ES-I3 (cell line): ENCODE measurements around the gene PLOD1.
"Not testable (repeated sequence)": the region's sequence is repeated elsewhere in the genome, so short reads cannot be mapped to it uniquely, and the experiment has no call there.

Source experiments
- H3K36me3 ChIP-seq: 2 replicates; pipeline ENCODE4 v1.6.1; 2013; ENCODE audit warnings: mild to moderate bottlenecking, low read length, control low read depth, moderate library complexity; ENCODE audit not compliant: insufficient read depth
- H3K4me1 ChIP-seq: 2 replicates; pipeline ENCODE4 v1.6.1; 2013; ENCODE audit warnings: mild to moderate bottlenecking, control low read depth, low read length; ENCODE audit not compliant: insufficient read depth
- H3K9ac ChIP-seq: 2 replicates; pipeline ENCODE4 v1.6.1; 2013; ENCODE audit warnings: low read depth, mild to moderate bottlenecking, low read length, moderate library complexity
- H3K9me3 ChIP-seq: 2 replicates; pipeline ENCODE4 v1.6.1; 2013; ENCODE audit warnings: mild to moderate bottlenecking, low read length, moderate library complexity; ENCODE audit not compliant: control insufficient read depth, insufficient read depth

PLOD1 gene

GRCh38 chr1:11938722-11939526 is 4.4 kb downstream of the PLOD1 start:
- H3K4me1 ChIP-seq = peaks cover 12% of the 10 kb centered on the region; the same call in 1 of the 2 replicates
- H3K9ac ChIP-seq = no peak overlapping the region

GRCh38 chr1:11939794-11940193 is 5.3 kb downstream of the PLOD1 start:
- H3K9ac ChIP-seq, H3K36me3 ChIP-seq, H3K9me3 ChIP-seq: not testable (repeated sequence)
- peaks cover 12% of the 10 kb centered on the region; the same call in 1 of the 2 replicates for H3K4me1 ChIP-seq

More at GRCh38 chr1:11938722-11939526, 4.4 kb downstream of the PLOD1 start:
- no peaks in the 10 kb centered on the region for H3K9me3 ChIP-seq
- H3K36me3 ChIP-seq = peaks cover 4% of the 10 kb centered on the region; the same call in 1 of the 2 replicates

DNA sequence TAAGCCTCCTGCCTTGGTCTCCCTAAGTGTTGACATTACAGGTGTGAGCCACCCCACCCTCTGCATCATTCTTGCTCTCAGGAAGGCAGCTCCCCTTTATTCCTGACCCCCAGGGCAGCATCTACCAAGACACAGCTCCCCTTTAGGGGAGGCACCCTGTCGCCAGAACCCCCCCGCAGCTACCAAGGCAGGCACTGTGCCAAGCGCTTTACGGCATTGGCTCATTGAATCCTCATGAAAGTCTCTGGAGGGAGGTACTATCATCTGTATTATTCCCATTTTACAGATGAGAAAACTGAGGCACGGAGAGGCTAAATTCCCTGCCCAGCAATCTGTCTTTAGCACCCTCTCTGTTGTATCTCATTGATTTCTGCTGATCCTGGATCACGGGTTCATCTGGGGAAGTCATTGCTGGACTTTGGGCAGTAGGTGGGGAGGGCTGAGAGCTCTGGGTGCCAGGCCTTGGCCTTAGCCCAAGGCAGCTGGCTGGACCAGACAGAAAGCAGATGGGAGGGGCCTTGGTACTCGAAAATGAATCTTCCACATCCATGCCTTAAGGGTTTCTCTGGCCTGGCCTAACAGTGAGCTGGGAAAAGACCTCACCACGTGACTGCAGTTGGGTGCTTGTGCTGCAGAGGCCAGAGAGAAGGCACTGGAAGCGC is 5.9 kb downstream of the PLOD1 start:
- Histone ChIP-seq H3K36me3 (peaks cover 4% of the 10 kb centered on the region; the same call in 1 of the 2 replicates), H3K4me1 (peaks cover 9% of the 10 kb centered on the region; the same call in 1 of the 2 replicates), H3K9me3 (no peaks in the 10 kb centered on the region), H3K9ac (no peak overlapping the region)

- peaks cover 9% of the 10 kb centered on the region; the same call in 1 of the 2 replicates for H3K4me1 ChIP-seq
- H3K36me3 ChIP-seq = peaks cover 4% of the 10 kb centered on the region; the same call in 1 of the 2 replicates
- H3K9ac ChIP-seq = no peak overlapping the region
- H3K9me3 ChIP-seq = no peaks in the 10 kb centered on the region
Measured at GRCh38 chr1:11942280-11942679, 7.8 kb downstream of the PLOD1 start.

- Histone ChIP-seq H3K36me3 (peaks cover 4% of the 10 kb centered on the region; the same call in 1 of the 2 replicates), H3K9ac (no peak overlapping the region), H3K4me1 (peaks cover 4% of the 10 kb centered on the region; the same call in 1 of the 2 replicates), H3K9me3 (no peaks in the 10 kb centered on the region)
Measured at GRCh38 chr1:11943619-11944018, 9.1 kb downstream of the PLOD1 start.

- H3K9me3 ChIP-seq = peaks cover 3% of the 10 kb centered on the region; the same call in 1 of the 2 replicates
- H3K36me3 ChIP-seq = peaks cover 4% of the 10 kb centered on the region; the same call in 1 of the 2 replicates
- no peak overlapping the region for H3K9ac ChIP-seq
Measured at GRCh38 chr1:11944358-11944931, 9.9 kb downstream of the PLOD1 start.

GRCh38 chr1:11946647-11947046 is 12.1 kb downstream of the PLOD1 start:
- Histone ChIP-seq H3K36me3 (peaks cover 4% of the 10 kb centered on the region; the same call in 1 of the 2 replicates), H3K9me3 (peaks cover 3% of the 10 kb centered on the region; the same call in 1 of the 2 replicates), H3K9ac (no peak overlapping the region), H3K4me1 (no peaks in the 10 kb centered on the region; the same call in 1 of the 2 replicates)

More at GRCh38 chr1:11944358-11944931, 9.9 kb downstream of the PLOD1 start:
- H3K4me1 ChIP-seq = no peaks in the 10 kb centered on the region; the same call in 1 of the 2 replicates

DNA sequence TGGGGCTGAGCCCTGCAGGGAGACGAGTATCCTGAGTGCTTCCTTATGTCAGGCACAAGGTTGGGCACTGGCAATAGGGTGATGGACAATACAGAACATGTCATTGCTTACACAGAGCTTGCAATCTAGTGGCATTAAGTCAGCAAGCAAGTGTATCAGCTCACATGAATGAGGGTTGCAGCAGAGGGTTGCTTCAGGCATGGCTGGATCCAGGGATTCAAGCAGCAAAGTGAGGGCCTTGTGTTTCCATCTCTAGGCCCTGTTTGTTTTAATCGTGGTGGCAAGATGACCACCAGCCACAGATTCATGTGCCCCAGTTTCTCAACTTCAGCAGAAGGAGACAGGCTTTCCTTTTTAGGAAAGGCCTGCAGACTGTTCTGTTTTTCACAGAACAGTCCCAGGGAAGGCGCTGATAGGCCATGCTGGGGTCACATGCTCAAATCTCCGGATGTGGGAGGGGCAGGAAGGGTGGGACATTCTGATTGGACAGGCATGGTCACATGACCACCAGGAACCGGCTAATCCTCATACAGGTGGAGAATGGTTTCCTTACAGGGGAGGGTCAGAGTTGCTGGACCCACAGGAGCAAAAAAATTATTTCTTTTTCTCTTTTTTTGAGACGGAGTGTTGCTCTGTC is 14.4 kb downstream of the PLOD1 start:
- no peaks in the 10 kb centered on the region for H3K36me3 ChIP-seq
- no peak overlapping the region for H3K9ac ChIP-seq
- peaks cover 3% of the 10 kb centered on the region; the same call in 1 of the 2 replicates for H3K9me3 ChIP-seq

DNA sequence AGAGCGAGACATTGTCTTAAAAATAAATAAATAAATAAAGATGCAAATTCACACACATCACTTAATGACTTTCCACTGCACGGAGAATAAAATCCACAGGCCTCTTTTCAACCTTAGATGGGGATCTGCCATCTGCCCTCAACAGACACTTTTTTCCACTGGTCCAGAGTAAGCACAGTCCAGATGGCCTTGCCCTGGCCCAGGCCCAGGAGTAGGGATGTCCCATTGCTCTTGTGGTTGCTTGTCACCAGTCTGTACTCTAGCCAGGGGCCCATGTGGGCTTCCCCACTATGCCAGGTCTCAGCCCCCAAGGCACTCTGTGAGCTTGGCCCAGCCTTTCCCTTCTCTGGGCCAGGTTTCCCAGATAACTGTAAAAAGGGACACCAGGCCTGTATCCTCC is 17.4 kb downstream of the PLOD1 start:
- Histone ChIP-seq H3K9ac (no peak overlapping the region), H3K9me3 (peaks cover 3% of the 10 kb centered on the region; the same call in 1 of the 2 replicates), H3K4me1 (no peaks in the 10 kb centered on the region), H3K36me3 (no peaks in the 10 kb centered on the region; the same call in 1 of the 2 replicates)

More for the DNA sequence above, 14.4 kb downstream of the PLOD1 start:
- H3K4me1 ChIP-seq = no peaks in the 10 kb centered on the region; the same call in 1 of the 2 replicates

- no peaks in the 10 kb centered on the region for H3K4me1 ChIP-seq
- peaks cover 3% of the 10 kb centered on the region; the same call in 1 of the 2 replicates for H3K9me3 ChIP-seq
- H3K9ac ChIP-seq = no peak overlapping the region
- H3K36me3 ChIP-seq = peaks cover 4% of the 10 kb centered on the region
Measured at GRCh38 chr1:11952455-11953109, 18.1 kb downstream of the PLOD1 start.

GRCh38 chr1:11955221-11955620 is 20.7 kb downstream of the PLOD1 start:
- H3K9me3 ChIP-seq = no peaks in the 10 kb centered on the region
- no peaks in the 10 kb centered on the region for H3K4me1 ChIP-seq
- peaks cover 7% of the 10 kb centered on the region for H3K36me3 ChIP-seq
- no peak overlapping the region for H3K9ac ChIP-seq

DNA sequence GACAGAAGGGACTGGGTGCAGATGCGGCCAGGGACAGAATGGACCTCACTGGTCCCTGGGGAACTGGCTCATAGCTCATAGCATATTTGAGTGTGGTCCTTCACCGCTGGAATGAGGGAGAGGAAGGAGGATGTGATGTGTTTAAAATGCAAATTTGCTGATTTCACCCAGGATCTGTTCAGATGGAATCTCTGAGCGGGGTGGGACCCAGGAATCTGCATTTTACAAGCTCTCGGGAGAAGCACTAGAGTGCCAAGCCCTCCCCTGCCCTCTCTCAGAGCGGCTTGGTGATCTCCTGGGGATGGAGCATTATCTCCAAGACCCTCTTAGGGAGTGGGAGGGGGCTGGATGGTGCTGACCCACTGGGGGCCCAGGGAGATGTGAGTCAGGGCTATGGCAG is 22.9 kb downstream of the PLOD1 start:
- H3K9ac ChIP-seq = no peak overlapping the region
- H3K36me3 ChIP-seq = peaks cover 7% of the 10 kb centered on the region
- H3K9me3 ChIP-seq = no peaks in the 10 kb centered on the region

DNA sequence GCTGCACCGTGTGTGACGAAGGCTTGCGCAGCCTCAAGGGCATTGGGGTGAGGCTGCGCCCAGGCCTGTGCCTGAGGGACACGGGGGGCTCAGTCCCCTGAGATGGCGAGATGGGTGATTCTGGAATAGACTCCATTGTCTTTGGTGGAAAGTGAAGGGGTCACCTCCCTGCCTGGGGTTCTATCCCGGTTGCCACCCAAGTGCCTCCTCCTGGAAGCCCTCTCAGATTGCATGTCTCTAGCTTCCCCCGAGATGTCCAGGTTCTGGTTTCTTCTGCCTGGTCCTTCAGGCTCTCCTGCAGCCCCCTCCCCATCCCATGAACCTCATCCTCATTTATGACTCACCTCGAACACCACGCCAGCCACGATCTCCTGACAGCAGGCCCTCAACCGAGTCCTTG is 23.4 kb downstream of the PLOD1 start:
- H3K9me3 ChIP-seq = no peaks in the 10 kb centered on the region
- H3K9ac ChIP-seq = no peak overlapping the region
- H3K36me3 ChIP-seq = peaks cover 7% of the 10 kb centered on the region
- H3K4me1 ChIP-seq = no peaks in the 10 kb centered on the region

More for the DNA sequence above, 22.9 kb downstream of the PLOD1 start:
- H3K4me1 ChIP-seq = no peaks in the 10 kb centered on the region
